Measurements from ENCODE around the gene CCDC116. TPM values are rescaled to one million over a fixed set of nuclear protein-coding genes. Genes with fewer than 3 reads are reported as not detected.

CCDC116 gene
- total and polyA plus RNA-seq, 2 experiments from 2014 or later = 0.10 to 0.54 TPM

GRCh38 chr22:21624120-21624879, 8.3 kb upstream of the CCDC116 start:
- Histone ChIP-seq H3K79me2 (ENCODE audit: insufficient read depth) (peaks cover 87% of the 10 kb centered on the region), H3K27me3 (replicated peaks; ENCODE audit: insufficient read depth) (no peaks in the 10 kb centered on the region), H3K36me3 (ENCODE audit: low read depth) (peaks cover 3% of the 10 kb centered on the region; the same call in 1 of the 2 replicates), H3K9me2 (ENCODE audit: insufficient read depth) (no peaks in the 10 kb centered on the region), H3F3A (ENCODE audit: insufficient read depth) (peaks cover 26% of the 10 kb centered on the region), H4K20me1 (ENCODE audit: insufficient read depth) (peaks cover 5% of the 10 kb centered on the region; the same call in 1 of the 2 replicates), H3K9me3 (ENCODE audit: low read depth) (no peaks in the 10 kb centered on the region), H2AFZ (no peak overlapping the region), H3K27ac (no peak overlapping the region), H3K4me1 (ENCODE audit: insufficient read depth) (peaks cover 5% of the 10 kb centered on the region; the same call in 1 of the 2 replicates), H3K4me3 (no peak overlapping the region), H3K4me2 (ENCODE audit: unreplicated experiment) (no peak overlapping the region), H3K9ac (no peak overlapping the region)
- 39 to 40% methylated on average over 8 of the region's 8 CpGs for WGBS, 2 experiments (ENCODE audit: low coverage in 1 of 2, low lambda C conversion rate in 2 of 2, missing lambda C conversion rate in 2 of 2)
- in situ Hi-C loops (cut with MboI) = no loop called here
- DNase-seq = peak; percentile 62
- TF ChIP-seq EZH2 (IDR thresholded peaks at IDR 0.05; ENCODE audit: insufficient read depth, poor library complexity, severe bottlenecking) = no peak

- Histone ChIP-seq H3K9me2 (ENCODE audit: insufficient read depth) (no peaks in the 10 kb centered on the region), H3K9me3 (ENCODE audit: low read depth) (no peaks in the 10 kb centered on the region), H3F3A (ENCODE audit: insufficient read depth) (peaks cover 26% of the 10 kb centered on the region), H3K4me2 (ENCODE audit: unreplicated experiment) (no peak overlapping the region), H3K79me2 (ENCODE audit: insufficient read depth) (peaks cover 79% of the 10 kb centered on the region), H3K4me3 (no peak overlapping the region), H3K27ac (0 out of 2 replicates have a peak overlapping the region, but pooled peaks have one; percentile 9), H3K9ac (no peak overlapping the region), H2AFZ (no peak overlapping the region), H3K27me3 (replicated peaks; ENCODE audit: insufficient read depth) (no peaks in the 10 kb centered on the region), H3K4me1 (ENCODE audit: insufficient read depth) (peaks cover 5% of the 10 kb centered on the region; the same call in 1 of the 2 replicates), H3K36me3 (ENCODE audit: low read depth) (peaks cover 3% of the 10 kb centered on the region; the same call in 1 of the 2 replicates), H4K20me1 (ENCODE audit: insufficient read depth) (peaks cover 4% of the 10 kb centered on the region; the same call in 1 of the 2 replicates)
- WGBS, 2 experiments (ENCODE audit: low coverage in 1 of 2, low lambda C conversion rate in 2 of 2, missing lambda C conversion rate in 2 of 2) = 84 to 85% methylated on average over 12 of the region's 12 CpGs
- TF ChIP-seq EZH2phosphoT487 (IDR thresholded peaks at IDR 0.05; ENCODE audit: insufficient read depth, low read depth) (no peak), EZH2 (IDR thresholded peaks at IDR 0.05; ENCODE audit: insufficient read depth, poor library complexity, severe bottlenecking) (no peak)
- peak; percentile 23 for DNase-seq
- in situ Hi-C loops (cut with MboI) = loop anchor here (25.0 kb wide), 1 partner anchor 163 kb away; the partner anchor contains the start of gene TMEM191C
These were observed 7.4 kb upstream of the CCDC116 start for GRCh38 chr22:21624880-21625791.

GRCh38 chr22:21626073-21626734, 6.4 kb upstream of the CCDC116 start:
- Histone ChIP-seq H3K9me3 (ENCODE audit: low read depth) (no peaks in the 10 kb centered on the region), H3K27ac (no peak overlapping the region), H3K36me3 (ENCODE audit: low read depth) (peaks cover 3% of the 10 kb centered on the region; the same call in 1 of the 2 replicates), H2AFZ (no peak overlapping the region), H3K4me2 (ENCODE audit: unreplicated experiment) (no peak overlapping the region), H3F3A (ENCODE audit: insufficient read depth) (peaks cover 26% of the 10 kb centered on the region), H4K20me1 (ENCODE audit: insufficient read depth) (no peaks in the 10 kb centered on the region), H3K4me3 (no peak overlapping the region), H3K4me1 (ENCODE audit: insufficient read depth) (peaks cover 5% of the 10 kb centered on the region; the same call in 1 of the 2 replicates), H3K79me2 (ENCODE audit: insufficient read depth) (peaks cover 68% of the 10 kb centered on the region), H3K9ac (no peak overlapping the region), H3K27me3 (replicated peaks; ENCODE audit: insufficient read depth) (no peaks in the 10 kb centered on the region), H3K9me2 (ENCODE audit: insufficient read depth) (no peaks in the 10 kb centered on the region)
- in situ Hi-C loops (cut with MboI) = loop anchor here (25.0 kb wide), 1 partner anchor 164 kb away; the partner anchor contains the start of gene TMEM191C
- TF ChIP-seq EZH2phosphoT487 (IDR thresholded peaks at IDR 0.05; ENCODE audit: insufficient read depth, low read depth) = no peak
- TF ChIP-seq EZH2 (IDR thresholded peaks at IDR 0.05; ENCODE audit: insufficient read depth, poor library complexity, severe bottlenecking) = no peak
- 79 to 82% methylated on average over 4 of the region's 4 CpGs for WGBS, 2 experiments (ENCODE audit: low coverage in 1 of 2, low lambda C conversion rate in 2 of 2, missing lambda C conversion rate in 2 of 2)
- no peak for DNase-seq
